ENCODE data around the gene JOSD1. TPM values are rescaled to one million over a fixed set of nuclear protein-coding genes. Genes with fewer than 3 reads are reported as not detected.

JOSD1 gene
- total RNA-seq: 33.3 and 34.2 TPM in 2 replicates

GRCh38 chr22:38700789-38701628 lies at the start of gene JOSD1:
JOSD1 (minus strand) TSS chr22:38700943; CDS start chr22:38699987, 956 bp downstream.

GRCh38 chr22:38705235-38706100 lies 4.7 kb upstream of the JOSD1 start, which contains the start of gene GTPBP1:
GTPBP1 (plus strand) TSS chr22:38705944; CDS start chr22:38705956, 12 bp downstream.

GRCh38 chr22:38681582-38682335 lies 19.0 kb downstream of the JOSD1 start, which contains the start of gene TOMM22:
TOMM22 (plus strand) TSS chr22:38681957; CDS start chr22:38681979, 22 bp downstream.

GRCh38 chr22:38656256-38657044 lies 44.3 kb downstream of the JOSD1 start, which contains the start of the genes CBY1 and FAM227A:
CBY1 (plus strand) TSS chr22:38656638; CDS start chr22:38668055, 11,417 bp downstream.
FAM227A (minus strand) TSS chr22:38656392; CDS start chr22:38650168, 6,224 bp downstream.

Other genes with a start within 250 kb of the JOSD1 start
- not detected in 2 replicates for gene KCNJ4, start 245.7 kb downstream of the JOSD1 start, total RNA-seq
- gene KDELR3, start 232.8 kb downstream of the JOSD1 start, total RNA-seq: 43.8 and 67.6 TPM in 2 replicates
- gene DDX17, start 194.6 kb downstream of the JOSD1 start, total RNA-seq: 311 and 366 TPM in 2 replicates
- 6.9 and 8.0 TPM in 2 replicates for gene DMC1, start 130.8 kb downstream of the JOSD1 start, total RNA-seq
- gene FAM227A, start 44.6 kb downstream of the JOSD1 start, total RNA-seq: 1.1 and 2.5 TPM in 2 replicates
- gene CBY1, start 44.3 kb downstream of the JOSD1 start, total RNA-seq: 17.8 TPM in 2 replicates
- 50.0 and 72.0 TPM in 2 replicates for gene TOMM22, start 19.0 kb downstream of the JOSD1 start, total RNA-seq
- 16.1 and 36.7 TPM in 2 replicates for gene GTPBP1, start 5.0 kb upstream of the JOSD1 start, total RNA-seq
- 31.8 and 40.4 TPM in 2 replicates for gene SUN2, start 55.1 kb upstream of the JOSD1 start, total RNA-seq
- gene DNAL4, start 93.2 kb upstream of the JOSD1 start, total RNA-seq: 12.0 and 16.2 TPM in 2 replicates
- 0.26 and 1.1 TPM in 2 replicates for gene NPTXR, start 143.1 kb upstream of the JOSD1 start, total RNA-seq
- gene CBX6, start 171.3 kb upstream of the JOSD1 start, total RNA-seq: 28.5 and 32.8 TPM in 2 replicates